Measurements from ENCODE around the gene CDH15. TPM values are rescaled to one million over a fixed set of nuclear protein-coding genes. Genes with fewer than 3 reads are reported as not detected.
"Not testable (repeated sequence)": the region's sequence is repeated elsewhere in the genome, so short reads cannot be mapped to it uniquely, and the experiment has no call there.

CDH15 gene
- polyA plus RNA-seq, 1 experiment: 0.07 TPM

DNA sequence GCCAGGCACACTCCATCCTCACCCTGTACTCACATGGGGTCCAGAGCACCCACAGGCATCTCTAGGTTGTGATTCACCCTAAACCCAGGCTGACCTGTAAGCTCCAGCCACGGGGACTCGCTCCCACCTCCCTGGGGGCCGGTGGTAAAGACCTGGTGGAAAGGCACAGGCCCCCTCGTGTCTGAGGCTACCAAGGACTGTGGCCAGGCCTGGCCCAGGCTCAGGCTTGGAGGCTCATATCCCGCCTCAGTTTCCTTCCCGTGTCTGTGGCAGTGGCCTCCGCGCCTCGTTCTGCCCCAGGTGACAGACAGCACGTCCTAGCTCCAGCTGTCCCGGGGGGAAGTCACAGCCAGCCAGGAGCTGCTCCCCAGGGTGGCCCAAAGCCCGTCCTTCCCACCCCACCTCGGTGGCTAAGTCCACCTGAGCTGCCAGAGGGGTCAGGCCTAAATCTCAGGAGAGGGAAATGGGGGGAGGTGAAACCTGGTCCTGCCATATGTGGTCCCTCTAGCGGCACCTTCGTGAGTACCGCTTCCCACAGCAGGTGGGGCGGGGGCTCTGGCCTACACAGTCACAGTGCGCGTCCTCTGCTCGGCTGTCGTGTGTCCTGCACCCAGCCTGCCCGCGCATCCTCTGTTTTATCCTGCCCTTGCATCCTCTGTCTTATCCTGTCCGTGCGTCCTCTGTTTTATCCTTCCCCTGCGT lies 12.6 kb downstream of the CDH15 start:
- no peak for TF ChIP-seq CTCF (IDR thresholded peaks at IDR 0.05; ENCODE audit: insufficient read depth, low read depth, low read length)
- ChIA-PET CTCF (interaction anchor here (0.9 to 1.3 kb wide), 2 partner anchors 17 to 33 kb away, joined by 3 read pairs; partner anchors contain the start of gene ZNF778), POLR2A (no interaction called here)
- Histone ChIP-seq H3K27me3 (ENCODE audit: control insufficient read depth, insufficient read depth, low read length) (no peaks in the 10 kb centered on the region; the same call in 1 of the 2 replicates), H3K36me3 (ENCODE audit: control insufficient read depth, insufficient read depth, low read length) (no peaks in the 10 kb centered on the region), H3K4me3 (ENCODE audit: low read depth, low read length) (no peak overlapping the region)
- no peak for DNase-seq (ENCODE audit: low read depth)

DNA sequence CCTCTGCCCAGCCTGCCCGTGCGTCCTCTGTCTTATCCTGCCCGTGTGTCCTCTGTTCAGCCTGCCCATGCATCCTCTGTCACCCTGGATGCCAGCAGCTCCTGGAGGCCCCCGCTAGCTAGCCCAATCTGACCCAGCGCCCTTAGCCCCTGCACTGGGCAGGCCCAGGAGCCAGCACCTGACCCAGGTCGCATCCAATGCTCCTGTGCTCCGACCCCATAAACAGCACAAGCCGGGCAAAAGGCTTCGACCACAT lies 13.1 kb downstream of the CDH15 start:
- Histone ChIP-seq H3K36me3 (ENCODE audit: control insufficient read depth, insufficient read depth, low read length) (no peaks in the 10 kb centered on the region), H3K27me3 (ENCODE audit: control insufficient read depth, insufficient read depth, low read length) (no peaks in the 10 kb centered on the region; the same call in 1 of the 2 replicates), H3K4me3 (ENCODE audit: low read depth, low read length) (no peak overlapping the region)
- ChIA-PET POLR2A (no interaction called here), CTCF (interaction anchor here (0.9 to 1.3 kb wide), 2 partner anchors 18 to 33 kb away, joined by 3 read pairs; partner anchors contain the start of gene ZNF778)
- DNase-seq (ENCODE audit: low read depth): no peak
- no peak for TF ChIP-seq CTCF (IDR thresholded peaks at IDR 0.05; ENCODE audit: insufficient read depth, low read depth, low read length)

DNA sequence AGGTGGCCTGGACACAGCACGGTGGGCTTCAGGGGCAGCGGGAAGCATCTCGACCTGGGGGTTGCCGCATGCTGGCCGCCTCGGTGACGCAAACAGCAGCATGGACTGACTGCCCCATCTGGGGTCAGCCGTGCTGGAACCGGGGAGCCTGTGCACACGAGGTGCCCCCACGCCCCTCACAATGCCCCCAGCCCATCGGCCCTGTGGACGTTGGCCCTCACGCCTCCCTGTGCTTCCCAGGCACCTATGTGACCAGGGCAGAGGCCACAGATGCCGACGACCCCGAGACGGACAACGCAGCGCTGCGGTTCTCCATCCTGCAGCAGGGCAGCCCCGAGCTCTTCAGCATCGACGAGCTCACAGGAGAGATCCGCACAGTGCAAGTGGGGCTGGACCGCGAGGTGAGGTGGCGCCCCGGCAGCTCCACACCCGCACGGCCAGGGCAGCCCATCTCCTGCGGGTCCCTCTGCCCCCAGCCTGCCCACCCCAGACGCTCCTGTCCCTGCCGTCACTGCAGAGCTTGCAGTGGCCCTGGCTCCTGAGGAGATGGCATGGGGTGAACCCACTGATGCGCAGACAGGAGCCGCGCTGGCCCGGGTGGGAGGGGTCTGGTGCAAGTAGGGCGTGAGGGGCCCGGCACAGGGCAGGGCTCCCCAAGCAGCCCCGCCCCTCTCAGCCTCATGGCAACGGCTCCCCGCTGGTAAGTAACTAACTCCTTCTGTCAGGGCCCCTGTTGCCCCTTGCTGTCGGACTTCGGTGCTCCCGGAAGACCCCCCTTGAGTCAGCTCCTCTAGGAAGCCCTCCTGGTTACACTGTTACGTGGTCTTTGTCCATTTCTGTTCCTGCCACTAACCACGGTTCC lies 13.6 kb downstream of the CDH15 start:
- ChIA-PET POLR2A (no interaction called here), CTCF (interaction anchor here (1.3 kb wide), 1 partner anchor 32 kb away, joined by 3 read pairs; the partner anchor contains the start of gene ZNF778)
- DNase-seq (ENCODE audit: low read depth): no peak
- H3K36me3 ChIP-seq (ENCODE audit: control insufficient read depth, insufficient read depth, low read length): no peaks in the 10 kb centered on the region
- H3K4me3 ChIP-seq (ENCODE audit: low read depth, low read length): no peak overlapping the region
- H3K27me3 ChIP-seq (ENCODE audit: control insufficient read depth, insufficient read depth, low read length): no peaks in the 10 kb centered on the region; the same call in 1 of the 2 replicates
- TF ChIP-seq CTCF (IDR thresholded peaks at IDR 0.05; ENCODE audit: insufficient read depth, low read depth, low read length): no peak

GRCh38 chr16:89185887-89186592 lies 14.5 kb downstream of the CDH15 start:
- H3K36me3 ChIP-seq (ENCODE audit: control insufficient read depth, insufficient read depth, low read length); CTCF ChIA-PET; H3K4me3 ChIP-seq (ENCODE audit: low read depth, low read length); DNase-seq (ENCODE audit: low read depth); POLR2A ChIA-PET; H3K27me3 ChIP-seq (ENCODE audit: control insufficient read depth, insufficient read depth, low read length): not testable (repeated sequence)

GRCh38 chr16:89186593-89187031 lies 15.1 kb downstream of the CDH15 start:
- DNase-seq (ENCODE audit: low read depth); H3K27me3 ChIP-seq (ENCODE audit: control insufficient read depth, insufficient read depth, low read length); H3K4me3 ChIP-seq (ENCODE audit: low read depth, low read length); CTCF ChIA-PET; H3K36me3 ChIP-seq (ENCODE audit: control insufficient read depth, insufficient read depth, low read length); POLR2A ChIA-PET: not testable (repeated sequence)
